ENCODE measurements around the gene MAP6.

Gene MAP6

DNA sequence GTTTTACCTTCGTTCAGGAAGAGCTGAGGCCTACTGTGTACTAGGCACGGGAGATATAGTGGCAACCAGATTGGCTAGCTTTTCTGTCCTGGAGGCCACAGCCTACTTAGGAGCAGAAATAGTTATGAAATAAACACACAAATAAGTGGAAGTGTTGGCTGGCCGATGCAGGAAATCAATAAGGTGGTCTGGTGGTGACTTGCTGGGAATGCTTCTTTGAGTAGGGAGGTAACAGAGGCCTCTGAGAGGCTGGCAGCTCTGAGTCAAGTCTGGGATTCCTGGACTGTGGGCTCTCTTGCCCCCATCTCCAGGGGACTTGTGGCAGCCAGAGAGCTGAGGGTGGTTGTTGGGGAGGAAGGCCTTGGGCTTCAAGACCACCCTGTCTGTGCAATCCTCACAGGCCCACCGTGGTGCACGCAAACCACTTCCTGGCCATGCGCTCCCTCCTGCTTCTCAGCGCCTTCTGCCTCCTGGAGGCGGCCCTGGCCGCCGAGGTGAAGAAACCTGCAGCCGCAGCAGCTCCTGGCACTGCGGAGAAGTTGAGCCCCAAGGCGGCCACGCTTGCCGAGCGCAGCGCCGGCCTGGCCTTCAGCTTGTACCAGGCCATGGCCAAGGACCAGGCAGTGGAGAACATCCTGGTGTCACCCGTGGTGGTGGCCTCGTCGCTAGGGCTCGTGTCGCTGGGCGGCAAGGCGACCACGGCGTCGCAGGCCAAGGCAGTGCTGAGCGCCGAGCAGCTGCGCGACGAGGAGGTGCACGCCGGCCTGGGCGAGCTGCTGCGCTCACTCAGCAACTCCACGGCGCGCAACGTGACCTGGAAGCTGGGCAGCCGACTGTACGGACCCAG lies 102.7 kb downstream of the MAP6 start:
- DNase-seq, result no peak

DNA sequence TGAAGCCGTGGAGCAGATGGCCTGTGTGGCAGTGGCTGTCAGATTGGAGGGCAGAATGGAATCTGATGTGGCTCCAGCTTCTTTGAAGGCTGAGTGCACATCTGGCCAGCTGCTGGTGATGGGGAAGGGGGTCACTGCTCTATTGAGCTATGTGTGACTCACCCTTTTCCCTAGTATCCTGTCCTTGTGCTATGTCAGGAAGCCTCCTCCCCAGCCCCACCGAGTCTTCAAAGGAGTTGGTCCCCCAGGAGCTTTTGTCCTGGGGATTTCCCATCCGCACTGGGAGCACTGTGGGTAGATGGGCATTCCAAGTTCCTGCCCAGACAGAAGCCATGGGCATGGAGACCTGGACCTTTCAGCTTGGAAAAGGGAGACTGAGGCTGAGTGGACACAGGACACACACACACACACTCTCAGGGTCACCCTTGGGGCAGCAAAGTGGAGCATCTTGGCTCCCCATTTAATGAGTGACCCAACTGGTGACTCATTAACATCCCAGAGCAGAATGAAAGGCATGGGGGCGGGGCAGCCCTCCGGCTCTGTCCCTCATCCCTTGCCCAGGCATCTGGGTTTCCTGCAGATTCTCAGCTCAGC lies 103.5 kb downstream of the MAP6 start:
- no peak for DNase-seq

DNA sequence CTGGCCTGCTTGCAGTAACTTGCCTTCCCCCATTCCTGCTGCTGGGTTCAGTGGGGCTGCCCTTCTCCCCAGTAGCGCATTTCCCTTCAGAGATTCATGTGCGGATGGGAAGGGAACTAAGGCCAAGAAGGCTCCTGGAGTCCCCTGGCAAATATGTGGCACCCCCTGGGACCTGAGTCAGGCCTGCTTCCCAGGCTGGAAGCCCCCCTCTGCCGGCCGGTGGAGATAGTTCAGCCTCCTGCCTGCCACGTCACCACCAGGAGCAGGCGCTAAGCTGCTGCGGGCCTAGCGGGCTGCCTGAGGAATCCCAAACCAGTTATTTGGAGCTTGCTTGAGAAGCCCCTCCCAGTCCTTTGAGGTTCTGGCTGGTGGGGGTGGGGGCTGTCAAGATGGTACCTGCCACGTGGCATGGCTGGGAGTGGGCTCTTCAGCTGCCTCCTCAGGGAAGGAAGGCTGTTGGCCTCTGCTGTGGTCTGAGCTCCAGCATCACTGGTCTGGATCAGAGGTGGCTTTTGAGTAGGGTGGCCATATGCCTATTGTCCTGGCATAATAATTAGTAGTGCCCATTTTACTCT lies 104.8 kb downstream of the MAP6 start:
- DNase-seq, result no peak

DNA sequence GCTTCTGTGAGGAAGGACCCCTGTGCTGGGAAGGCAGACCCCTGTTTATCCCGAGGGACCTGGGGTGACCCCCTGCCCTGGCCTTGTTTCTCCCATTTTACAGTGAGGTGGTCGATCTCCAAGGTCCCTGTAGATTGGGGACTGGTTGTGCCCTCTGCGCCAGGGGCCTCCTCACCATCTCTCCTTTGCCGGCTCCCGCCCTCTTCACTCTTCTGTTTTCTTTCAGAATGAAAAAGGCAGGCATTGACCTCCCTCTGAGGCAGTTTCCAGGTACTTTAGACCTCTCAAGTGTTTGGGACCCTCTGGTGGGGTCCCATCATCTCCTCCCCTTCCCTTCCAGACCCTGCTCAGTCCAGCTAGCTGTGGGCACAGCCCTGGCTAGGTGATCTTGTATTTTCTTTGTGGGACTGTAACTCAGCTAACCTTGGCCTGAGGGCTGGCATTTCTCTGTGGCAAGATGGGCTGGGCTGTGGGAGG lies 105.3 kb downstream of the MAP6 start:
- DNase-seq, result no peak

DNA sequence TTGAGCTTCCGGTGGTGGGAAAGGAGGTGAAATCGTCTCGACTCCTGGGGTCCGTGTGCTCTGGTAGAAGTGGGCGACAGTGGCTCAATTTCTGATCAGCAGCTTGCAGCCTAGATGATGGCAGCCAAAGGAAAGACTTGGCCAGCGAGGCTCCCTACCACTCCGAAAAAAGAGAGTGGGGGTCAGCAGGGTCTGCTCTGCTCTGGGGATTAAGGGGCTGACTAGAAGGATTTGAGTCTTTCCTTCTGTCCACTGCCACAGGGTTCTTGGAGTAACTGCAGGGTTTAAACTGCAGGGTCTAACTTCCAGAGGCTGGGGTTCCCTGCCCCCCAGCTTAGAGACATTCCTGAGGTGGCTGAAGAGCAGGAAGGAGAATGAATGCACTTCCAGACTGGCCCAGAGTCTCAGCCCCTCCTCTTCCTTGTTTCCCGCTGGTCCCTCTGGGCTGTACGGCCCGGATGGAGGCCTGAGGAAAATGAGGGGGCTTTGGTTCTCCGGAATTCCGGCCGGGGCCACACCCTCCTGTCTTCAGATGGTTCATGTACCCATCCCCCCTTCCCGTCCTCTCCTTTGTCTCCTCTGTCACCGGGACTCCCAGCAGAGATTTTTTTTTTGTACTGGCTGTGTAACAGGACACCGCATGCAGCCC lies 105.9 kb downstream of the MAP6 start:
- DNase-seq, result no peak

DNA sequence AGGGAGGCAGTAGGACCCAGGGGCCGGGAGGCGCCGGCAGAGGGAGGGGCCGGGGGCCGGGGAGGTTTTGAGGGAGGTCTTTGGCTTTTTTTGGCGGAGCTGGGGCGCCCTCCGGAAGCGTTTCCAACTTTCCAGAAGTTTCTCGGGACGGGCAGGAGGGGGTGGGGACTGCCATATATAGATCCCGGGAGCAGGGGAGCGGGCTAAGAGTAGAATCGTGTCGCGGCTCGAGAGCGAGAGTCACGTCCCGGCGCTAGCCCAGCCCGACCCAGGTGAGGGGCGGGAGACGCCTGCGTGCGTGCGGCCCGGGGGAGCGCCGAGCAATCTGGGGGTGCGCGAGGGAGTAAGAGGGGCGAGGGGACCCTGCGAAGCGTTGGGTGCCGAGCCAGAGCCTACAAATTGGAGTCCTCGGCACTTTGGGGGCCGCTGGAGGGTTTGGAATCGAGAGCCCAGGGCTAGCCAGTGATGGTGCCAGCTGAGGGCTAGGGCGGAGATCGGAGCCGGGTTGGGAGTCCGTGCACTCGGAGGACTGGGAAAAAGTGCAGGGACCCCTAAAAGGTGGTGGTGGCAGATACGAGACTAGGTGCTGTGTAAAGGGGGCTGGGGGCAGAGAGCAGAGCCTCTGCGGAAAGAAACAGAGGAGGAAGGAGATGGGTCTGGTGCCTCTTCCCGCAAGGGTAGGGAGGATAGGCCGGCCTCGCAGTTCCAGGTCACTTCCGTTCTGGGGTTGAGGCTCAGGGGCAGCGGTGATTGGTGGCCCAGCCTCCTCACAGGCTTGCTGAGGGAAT lies 106.6 kb downstream of the MAP6 start, which contains the start of gene SERPINH1:
SERPINH1 (plus strand) TSS at position 206 of the 788 bp plus-strand sequence. CDS start 4,097 bp downstream, outside the sequence.
- DNase-seq, result peak; percentile 65

DNA sequence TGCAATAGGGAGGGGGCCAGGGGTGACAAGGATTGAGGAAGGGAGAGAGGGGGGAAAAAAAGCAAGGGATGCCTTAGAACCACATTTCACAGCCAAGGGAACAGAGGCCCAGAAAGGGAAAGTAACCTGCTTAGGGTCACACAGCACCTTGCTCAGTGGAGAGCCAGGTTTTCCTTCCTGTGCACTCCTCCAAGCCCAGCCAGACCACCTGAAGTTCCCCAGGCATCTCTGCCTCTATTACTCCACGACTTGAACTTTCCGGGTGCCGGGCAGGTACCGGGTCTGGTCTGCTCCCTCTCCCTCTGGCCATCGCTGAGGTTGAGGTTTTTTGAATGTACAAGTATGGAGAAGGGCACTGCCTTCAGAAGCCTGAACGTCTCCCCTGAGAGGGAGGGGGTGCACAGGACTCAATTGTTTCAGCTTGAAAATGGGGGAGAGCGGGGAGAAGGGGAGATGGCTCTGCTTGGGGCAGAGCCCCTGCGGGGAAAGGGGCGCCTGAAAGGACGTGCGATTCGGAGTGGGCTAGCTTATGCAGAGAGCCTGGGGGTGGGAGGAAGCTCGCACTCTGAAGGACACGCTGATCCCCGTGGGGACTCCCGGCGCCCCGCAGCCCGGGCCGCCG lies 107.3 kb downstream of the MAP6 start:
- no peak for DNase-seq

DNA sequence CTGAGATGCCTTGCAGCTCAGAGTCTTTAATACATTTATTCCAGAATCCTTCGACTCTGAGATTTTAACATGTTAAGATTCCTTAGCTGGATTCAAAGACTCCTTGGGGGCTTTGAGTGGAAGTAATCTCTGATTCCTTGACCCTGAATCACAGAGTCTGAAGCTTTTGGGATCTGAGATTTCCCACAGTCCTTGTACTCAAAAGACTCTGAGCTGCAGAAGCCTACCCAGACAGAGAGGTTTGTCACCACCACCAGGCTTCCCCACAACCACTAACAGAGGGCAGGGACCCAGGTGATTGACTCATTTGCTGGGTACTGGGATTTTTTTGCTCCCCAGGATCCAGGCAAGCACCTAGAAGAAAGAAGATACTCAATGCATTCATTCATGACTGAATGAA lies 108.2 kb downstream of the MAP6 start:
- no peak for DNase-seq

DNA sequence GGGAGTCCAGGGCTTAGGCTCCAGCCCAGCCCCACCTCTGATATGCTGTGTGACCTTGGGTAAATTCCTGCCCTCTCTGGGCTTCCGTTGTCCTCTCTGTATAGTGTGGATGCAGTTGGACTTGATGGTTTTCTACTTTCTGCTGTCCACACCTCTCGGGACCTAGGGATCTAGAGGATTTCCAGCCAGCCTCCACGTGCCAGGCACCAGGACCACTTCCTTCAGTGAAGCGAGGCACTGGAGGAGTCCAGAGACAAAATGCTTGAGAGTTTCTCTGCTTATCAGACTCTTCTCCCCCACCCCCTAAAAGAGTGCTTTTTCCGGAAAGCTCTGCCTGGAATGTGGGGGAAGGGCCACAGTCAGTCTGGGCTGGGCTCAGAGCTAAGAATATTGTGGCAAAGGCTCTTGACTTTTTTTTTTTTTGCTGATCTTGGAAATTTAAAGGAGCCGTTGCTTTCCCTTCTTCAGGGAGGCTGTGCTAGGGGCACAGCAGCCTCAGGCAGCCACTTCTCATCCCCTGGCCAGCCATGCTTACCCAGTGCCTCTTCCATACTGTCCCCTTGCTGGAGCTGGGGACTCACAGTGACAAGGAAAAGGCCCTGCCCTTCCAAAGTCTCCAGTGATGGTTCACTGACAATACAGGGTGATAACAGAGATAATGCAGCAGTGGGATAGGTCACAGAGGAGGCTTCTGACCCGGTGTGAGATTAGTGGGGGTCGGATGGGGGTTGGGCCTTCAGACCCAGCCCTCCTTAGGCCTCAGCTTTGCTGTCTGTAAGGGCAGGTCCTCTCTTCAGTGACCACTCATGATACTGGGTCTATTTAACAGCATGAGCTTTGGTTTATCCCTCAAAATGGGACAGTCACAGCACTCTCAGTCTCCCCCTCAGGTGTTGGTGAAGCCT lies 109.6 kb downstream of the MAP6 start:
- no peak for DNase-seq

DNA sequence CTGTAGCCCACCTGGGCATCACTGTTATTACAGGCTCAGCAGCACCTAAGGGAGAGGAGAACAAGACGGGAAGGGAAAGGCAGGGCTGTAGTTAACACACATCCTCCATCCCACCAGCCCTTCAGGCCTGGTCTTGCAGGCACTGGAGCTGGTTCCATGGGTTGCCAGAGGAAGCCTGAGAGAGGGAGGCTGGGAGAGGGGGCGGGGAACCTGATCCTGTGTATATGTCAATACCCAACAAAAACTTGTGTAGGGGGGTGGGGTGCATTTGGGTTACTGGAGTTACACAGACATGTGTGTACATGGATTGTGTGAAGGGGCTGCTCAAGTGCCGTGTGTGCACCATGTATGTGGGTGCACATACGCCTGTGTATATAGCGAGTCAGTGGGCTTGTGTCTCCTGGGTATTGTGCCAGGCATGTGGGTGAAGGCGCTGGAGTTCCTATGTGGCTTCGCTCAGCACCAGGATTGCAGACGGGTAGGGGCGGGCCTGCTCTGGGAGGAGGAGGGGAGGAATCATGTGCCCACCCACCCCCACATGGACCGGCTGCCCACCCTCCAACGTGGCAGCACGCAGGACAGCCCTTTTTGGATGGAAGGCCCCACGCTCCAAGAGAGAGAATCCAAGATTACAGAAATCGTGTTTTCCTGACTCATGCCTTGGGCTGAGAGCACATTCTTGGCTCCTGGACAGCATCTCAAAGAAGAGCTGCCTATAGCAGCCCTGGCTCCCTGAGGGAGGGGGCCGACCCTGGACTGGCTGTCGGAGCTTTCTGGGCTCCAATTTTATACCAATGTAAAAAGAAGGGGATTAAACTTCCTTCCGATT lies 111.0 kb downstream of the MAP6 start:
- DNase-seq, result no peak

DNA sequence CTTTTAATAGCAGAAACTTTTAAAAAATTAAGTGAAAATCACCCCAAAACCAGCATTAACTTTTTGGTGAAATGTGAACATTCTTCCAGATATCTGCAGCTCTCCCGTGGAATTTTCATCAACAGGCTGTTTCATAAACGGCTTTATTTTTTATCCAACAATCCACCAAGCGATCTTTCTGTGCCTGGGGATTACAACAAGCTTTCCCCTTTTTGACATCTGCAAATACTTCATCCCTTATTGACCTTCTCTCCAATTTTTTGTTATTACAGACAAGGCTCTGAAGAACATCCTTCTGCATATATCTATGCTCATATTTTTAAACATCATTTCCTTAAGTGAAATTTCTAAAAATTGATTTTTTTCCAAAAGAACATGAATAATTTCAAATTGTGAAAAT lies 112.6 kb downstream of the MAP6 start:
- DNase-seq, result no peak

DNA sequence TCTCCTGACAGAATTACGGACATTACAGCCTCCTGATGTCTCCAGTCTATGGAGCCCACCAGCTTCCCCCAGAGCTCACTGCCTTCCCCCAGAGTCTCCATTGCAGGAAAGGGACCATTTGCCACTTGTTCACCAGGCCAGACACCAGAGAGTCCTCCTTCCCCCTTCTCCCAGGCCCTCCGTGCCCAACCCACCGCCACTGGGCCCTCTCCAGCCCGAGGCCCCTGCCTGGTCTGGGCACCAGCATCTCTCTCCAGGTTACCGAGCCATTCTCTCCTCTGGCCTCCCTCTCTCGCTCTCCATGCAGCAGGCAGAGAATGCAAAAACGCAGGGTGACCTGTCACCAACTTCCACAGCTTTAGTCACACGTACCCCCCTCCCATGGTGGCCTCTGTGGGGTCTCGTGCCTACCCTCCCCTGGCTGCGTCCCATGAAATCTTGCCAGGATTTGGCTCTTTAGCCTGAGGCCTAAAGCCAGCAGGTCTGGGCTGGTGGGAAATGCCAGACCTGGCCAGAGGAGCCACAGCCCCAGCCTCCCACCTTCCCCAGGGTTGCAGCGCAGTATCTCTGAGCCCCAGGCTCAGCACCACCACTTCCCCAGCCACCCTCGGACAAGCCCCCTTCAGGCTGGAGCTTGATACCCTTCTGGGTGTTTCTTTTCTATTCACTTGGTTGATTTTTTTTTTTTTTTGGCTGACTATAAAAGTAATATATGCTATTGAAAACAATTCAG lies 113.6 kb downstream of the MAP6 start:
- DNase-seq, result no peak

DNA sequence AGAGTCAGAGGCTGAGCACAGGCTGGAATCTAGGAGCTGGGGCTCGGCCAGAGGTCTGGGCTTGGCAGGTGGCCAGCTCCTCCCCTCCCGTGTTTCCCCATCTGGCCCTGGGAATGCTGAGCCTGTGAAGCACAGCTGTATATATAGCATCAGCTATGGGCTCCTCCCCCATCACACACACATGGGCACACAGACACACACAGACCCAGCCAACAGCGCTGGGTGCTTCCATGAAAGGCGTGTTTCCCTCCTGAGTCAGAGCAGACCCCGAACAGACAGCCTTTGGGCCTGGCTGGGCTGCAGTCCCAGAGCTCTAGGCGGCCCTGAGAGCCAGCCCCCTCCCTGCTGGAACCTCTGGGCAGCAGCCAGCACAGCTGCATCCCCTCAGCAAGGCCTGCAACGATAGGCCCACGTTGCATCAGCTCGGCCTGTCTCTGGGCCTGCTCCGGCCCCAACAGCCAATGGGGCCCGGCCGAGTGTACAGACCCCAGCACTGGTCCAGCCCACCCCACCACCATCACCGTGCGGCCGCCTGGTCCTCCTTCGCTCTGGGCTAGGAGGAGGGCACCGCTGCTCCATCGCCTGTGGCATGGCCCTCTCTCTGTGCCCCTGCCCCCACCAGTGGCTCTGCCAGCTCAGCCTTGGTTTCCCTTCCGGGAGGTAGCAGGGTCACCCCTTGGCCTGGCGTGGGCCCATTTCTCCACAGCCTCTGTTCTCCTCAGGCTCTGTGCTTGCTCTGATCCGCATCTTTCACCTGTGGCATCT lies 114.4 kb downstream of the MAP6 start:
- DNase-seq, result no peak

DNA sequence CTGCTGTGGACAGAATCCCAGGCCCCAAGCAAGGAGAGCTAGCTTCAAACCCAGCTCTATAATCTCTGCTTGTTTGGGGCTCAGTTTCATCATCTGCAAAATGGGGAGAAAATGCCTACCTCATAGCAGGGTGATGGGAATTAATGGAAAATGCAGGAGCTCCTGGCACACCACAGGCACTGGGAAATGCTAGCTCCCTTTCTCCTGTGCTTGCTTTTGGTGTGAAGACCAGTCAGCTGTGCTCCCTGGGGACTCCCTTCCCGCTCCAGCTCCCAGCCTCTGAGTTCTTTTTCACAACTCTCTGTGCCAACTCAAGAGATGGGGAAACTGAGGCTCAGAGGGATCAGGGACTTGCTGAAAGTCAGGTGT lies 115.0 kb downstream of the MAP6 start:
- DNase-seq, result no peak

DNA sequence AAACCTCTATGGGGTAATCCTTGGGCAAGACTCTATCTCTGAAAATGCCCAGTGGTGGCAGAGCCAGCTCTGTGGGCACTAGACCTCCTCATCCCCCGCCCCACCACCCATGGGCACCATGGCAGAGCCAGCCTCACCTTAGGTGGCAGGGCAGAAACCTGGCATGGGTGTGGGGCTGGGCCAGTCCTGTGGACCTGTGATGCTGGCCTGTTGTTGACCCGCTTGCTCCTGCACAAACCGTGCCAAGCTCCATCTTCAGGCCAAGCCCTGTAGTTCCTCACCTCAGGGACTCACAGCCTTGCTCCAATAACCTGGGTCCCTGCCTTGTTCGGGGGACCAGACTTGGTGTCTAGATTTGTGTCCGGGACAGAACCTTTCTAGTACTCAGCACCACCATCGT lies 115.7 kb downstream of the MAP6 start:
- DNase-seq, result no peak

DNA sequence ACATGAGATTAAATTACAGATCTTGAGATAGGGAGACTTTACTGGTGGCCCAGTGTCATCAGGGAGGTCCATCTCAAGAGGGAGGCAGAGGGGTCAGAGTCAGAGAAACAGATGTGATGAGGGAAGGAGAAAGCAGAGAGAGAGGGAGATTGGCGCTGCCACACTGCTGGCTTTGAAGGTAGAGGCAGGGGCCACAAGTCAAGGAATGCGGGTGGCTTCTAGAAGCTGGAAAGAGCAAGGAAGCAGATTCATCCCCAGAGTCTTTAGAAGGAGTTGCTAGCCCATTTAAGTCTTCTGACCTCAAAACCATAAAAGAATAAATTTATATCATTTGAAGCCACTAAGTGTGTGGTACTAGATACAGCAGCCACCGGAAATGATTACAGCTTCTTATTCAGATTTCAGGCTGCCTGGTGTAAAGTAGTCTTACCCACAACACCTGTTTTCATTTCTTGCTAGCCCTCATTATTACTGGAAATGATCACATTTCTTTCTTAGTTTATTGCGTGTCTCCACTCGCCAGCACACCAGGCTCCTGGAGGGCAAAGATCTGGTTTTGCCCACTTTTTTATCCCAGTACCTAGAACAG lies 119.4 kb downstream of the MAP6 start:
- DNase-seq, result no peak

DNA sequence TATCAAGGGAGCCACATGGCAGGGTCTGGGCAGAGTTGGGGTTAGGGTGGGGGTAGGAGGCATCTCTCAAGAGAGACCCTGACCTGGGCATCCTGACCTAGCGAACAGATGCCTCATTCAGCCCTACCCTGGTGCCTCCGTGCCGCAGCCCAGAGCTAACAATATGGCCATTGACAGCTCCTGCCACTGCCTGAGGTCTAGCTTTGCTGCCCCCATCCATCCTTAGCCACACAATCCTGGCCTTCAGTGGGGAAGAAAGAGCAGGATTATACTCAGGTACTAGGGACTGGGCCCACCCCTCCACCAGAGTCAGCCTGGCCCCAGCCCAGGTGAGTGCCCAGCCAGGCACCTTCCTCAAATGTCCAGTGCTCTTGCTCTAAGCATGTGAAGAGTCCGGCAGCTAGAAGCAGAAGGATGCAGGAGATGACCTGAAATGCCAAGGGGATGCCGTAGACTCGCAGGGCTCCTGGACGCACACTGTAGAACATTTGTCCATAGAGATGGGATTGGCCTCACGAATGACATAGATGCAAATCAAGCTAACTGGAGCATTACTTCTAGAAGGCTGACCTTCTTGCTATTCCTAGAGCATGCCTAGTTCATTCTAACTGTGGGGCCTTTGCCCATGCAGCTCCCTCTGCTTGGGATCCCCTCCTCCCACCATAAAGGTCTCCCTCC lies 120.1 kb downstream of the MAP6 start:
- no peak for DNase-seq

DNA sequence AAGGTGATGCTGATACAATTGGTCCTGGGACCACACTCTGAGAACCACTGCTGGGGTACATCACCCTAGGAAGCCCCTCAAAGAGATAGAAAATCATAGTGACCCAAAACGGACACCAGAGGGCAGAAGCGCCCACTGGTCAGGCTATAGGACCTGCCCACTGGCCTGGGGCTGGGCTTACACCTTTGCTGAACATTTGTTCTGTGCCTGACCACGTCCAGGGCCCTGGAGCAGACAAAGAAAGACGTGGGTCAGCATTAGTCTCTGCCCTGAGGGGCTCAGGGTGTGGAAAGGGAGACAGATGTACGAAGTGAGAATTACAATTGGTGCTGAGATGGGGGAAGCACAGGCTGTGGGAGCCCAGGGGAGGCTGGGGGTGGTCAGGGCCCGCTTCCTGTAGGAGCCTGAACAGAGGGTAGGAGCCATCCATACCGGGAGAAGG lies 121.2 kb downstream of the MAP6 start:
- no peak for DNase-seq

Measured in stimulated activated CD4-positive, alpha-beta T cell treated with anti-CD3 and anti-CD28 coated beads, Interleukin-12 subunit alpha, Interleukin-12 subunit beta, amount 100 ng/mL, for 4 hours (primary cell).